DMS79 treated with DMSO at 0.1 percent for 48 hours (cell line): ENCODE data around the gene AFF3.
A peak's percentile ranks its signal among the peaks of the same experiment; 100 is the strongest.
"Not testable (repeated sequence)": the region's sequence is repeated elsewhere in the genome, so short reads cannot be mapped to it uniquely, and the experiment has no call there.

Source experiments
- DNase-seq: peaks from one replicate; lab custom pipeline; 2025; lab: John Stamatoyannopoulos, UW

AFF3 gene

DNA sequence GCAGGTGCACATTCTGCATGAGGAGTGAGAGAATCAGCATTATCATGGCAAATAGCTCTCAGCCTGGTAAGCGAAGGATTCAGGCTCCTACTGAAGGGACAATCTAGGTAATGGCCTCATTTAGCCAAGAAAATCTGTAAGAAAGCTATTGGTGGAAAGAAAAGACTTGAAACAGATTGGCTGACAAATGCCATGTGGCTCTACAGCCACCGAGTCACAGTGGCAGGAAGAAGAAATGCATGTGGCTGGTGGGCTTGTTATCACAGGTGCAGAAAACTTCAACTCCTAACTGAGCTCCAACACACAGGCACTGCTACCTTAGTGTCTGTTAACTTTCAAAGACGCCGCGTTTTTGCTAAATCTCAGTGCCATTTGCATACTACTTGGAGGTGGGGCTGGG lies 592.0 kb downstream of the AFF3 start:
- no peak for DNase-seq

DNA sequence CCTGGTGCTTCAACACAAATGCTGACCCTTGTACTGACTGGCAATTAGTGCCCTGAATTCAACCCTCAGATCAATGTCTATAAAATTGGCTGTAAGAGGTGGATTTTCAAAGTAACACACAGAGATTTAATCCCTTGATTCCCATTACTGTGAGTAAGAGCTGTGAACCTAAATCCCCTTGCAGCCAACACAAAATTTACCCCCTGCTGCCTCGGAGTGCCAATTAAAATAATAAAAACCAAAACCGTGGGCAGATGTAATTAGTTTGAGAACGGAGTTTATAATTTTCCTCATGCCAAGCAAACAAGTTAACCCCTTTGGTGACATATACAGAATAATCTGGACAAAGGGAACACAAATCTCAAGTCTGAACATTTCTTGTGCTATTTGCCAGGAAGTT lies 596.8 kb downstream of the AFF3 start:
- DNase-seq, result peak; percentile 33

DNA sequence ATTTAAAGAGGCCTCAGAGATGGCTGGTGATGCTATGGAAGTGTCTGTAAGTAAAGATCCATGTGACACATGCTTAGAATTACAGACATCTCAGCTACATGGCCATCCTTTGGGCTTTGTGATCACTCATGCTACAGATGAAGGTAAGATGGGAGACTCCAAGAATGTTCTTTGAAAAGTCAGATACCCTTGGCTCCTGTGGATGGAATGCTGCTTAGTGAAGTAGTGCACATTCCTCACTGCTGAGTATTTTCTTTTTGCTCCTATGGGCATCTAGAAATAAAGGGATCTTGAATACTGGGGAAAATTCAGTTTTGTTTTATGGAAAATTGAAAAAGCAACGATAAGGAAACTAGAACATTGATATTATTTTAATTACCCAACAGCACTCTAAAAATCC lies 597.3 kb downstream of the AFF3 start:
- DNase-seq, result peak; percentile 5

DNA sequence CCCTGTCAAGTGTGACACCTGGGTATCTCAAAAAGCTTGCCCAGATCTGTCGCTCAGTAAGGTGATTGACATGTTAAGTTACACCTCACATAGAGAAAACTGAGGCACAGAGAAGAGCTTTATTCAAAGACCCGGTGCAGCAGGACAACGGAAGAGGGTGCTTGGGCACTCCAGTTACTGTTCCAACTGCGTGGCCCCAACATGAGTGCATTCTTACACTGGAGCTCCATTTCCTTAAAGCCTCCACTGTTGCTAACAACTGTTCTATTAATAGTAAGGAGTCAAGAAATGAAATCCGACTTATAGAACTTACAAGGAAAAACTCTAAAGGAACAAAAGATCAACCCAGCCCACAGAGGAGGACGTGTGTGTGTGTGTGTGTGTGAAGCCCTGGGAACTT lies 597.8 kb downstream of the AFF3 start:
- no peak for DNase-seq

DNA sequence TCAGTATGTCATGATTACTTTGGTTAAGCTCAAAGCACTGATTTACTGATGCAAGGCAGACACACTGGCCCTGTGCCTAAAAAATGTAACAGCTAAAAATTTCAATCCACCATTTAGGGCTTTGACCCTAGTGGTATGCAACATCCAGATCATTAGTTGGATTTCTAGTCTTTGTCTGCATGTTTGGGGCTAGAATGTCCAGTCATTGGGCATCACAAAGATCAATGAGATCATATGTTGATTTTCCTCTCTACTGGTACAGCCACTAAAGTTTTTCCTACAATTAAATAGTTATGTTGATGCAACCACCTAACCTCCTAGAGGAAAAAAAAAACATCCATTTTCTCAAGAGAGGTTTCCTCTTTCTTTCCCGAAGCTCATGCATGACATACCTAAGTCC lies 599.1 kb downstream of the AFF3 start:
- DNase-seq, result no peak

- no peak for DNase-seq
Observed at GRCh38 chr2:99537910-99538485, 604.4 kb downstream of the AFF3 start.

- no peak for DNase-seq
Observed at GRCh38 chr2:99524056-99524455, 618.3 kb downstream of the AFF3 start.

DNA sequence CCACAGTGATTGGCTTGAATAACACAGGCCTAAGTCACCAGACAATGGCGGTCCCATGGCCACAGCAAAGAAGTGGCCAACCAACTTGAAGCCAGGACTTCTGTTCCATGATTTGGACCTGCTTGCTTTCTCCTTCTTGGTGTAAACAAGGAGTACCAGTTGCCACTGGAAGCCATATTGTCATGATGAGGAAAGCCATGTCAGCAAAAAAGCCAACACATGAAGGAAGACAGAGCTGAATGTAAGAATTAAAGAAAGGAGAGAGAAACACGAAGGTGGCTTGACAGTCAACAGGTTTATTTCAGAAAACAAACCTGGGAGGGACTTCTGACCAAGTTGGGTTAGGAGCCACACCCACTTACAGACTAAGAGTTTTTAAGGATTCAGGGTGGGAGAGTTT lies 620.2 kb downstream of the AFF3 start:
- DNase-seq, result no peak

DNA sequence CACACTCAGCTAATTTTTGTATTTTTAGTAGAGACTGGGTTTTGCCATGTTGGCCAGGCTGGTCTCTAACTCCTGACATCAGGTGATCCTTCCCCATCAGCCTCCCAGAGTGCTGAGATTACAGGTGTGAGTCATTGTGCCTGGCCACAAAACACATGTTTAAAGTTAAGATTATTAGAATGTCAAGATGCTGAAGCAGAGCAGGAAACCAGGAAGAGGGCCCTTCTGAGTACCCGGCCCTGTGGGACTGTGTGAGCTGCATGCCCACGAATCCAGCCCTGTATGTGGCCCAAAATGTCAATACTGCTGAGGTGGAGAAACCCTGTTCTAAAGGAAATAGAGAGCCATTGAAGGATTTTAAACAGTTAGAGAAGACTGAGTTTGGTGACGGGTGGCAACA lies 621.6 kb downstream of the AFF3 start:
- DNase-seq, result no peak

DNA sequence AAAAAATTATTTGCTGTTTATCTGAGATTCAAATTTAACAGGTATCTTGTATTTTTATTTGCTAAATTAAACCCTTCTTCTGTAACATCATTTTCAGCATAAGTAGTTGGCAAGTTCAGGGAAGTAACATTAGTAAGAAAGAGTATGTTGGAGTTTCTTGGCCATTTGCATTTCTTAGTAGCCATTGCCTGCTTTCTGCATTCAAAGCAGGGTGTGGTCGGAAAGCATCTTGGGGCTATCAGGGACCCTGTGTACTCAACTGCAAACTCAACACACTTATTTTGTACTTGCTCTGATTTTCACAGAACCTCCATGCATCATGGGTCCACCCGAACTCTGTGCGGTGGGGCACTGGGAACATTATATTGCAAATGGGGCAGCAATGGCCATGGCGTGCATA lies 622.2 kb downstream of the AFF3 start:
- DNase-seq, result no peak

DNA sequence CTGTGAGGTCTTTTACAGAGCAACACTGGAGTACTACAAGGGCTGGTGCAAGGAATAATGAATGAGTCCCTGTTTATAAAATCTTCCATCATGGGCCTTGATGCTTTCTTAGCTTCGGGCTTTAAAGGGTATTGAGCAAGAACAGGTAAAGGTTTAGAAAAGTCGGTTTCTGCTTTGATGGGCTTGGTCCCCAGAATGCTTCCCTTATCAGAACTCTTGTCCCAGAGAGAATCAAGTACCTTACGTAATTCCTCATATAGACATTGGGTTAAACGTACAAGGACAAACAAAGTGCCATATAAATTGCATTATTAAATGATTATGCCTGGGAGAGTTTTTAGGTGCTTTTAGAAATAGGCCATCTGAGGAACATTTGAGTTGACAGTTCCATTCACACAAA lies 628.0 kb downstream of the AFF3 start:
- no peak for DNase-seq

DNA sequence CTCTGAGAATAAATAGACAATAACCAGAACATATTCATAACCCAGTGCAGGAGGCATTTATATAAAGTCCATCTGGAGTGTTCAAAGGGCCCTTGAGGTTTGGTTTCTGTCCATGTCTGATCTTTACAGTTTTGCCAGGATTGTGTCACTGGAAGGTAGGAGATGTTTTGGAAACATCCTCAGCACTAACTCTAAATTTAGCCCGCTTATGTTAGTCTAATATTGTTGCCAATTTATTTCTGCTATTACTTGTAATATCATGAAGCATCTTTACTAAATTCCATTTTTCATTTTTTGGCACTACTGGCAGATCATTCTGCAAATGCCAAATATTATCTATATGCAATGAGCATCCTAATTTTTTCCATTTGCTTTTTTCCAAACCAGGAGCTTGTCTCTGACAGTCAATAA lies 630.2 kb downstream of the AFF3 start:
- DNase-seq, result no peak

DNA sequence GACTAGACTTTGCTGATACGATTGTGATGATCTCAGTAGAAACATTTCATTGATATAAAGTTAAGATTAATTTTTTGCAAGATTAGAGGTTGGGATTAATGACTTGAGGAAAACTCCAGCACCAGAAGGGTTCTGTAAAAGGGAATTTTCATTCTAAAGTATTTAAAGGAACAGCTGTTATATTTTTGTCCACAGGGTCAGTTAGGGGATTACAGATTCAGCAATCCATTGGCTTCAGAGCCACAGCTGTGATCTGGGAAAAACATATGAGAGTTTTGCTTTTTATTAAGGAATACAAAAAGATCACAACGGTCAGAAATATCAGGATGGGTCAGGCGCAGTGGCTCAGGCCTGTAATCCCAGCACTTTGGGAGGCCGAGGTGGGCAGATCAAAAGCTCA lies 633.0 kb downstream of the AFF3 start:
- DNase-seq, result no peak

DNA sequence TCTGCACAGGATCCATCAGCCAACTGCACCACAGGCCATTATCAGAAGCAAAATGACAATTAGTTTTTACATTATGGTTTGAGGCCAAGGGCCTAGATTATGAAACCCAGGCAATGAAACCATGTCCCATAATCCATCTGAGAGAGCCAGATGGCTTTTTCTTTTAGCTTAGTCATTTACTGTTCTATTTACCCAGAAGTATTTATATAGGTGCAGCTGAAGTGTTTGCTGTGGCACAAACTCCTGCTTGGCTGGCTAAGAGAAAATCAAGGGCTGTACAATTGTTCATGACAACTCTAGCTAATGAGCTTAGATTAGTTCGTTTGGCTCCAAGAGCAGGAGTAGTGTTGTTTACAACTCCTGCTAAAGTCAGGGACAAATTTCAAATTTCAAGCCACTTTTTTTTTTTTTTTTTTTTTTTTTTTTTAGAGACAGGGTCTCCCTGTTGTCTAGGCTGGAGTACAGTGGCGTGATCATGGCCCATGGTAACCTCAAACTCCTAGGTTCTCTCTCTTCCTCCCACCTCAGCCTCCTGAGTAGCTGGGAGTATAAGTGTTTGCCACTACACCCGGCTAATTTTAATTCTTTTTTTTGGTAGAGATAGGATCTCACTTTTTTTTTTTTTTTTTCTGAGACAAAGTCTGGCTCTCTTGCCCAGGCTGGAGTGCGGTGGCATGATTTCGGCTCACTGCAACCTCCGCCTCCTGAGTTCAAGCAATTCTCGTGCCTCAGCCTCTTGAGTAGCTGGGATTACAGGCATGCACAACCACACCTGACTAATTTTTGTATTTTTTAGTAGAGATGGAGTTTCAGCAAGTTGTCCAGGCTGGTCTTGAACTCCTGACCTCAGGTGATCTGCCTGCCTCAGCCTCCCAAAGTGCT lies 634.2 kb downstream of the AFF3 start:
- peak; percentile 97 for DNase-seq

DNA sequence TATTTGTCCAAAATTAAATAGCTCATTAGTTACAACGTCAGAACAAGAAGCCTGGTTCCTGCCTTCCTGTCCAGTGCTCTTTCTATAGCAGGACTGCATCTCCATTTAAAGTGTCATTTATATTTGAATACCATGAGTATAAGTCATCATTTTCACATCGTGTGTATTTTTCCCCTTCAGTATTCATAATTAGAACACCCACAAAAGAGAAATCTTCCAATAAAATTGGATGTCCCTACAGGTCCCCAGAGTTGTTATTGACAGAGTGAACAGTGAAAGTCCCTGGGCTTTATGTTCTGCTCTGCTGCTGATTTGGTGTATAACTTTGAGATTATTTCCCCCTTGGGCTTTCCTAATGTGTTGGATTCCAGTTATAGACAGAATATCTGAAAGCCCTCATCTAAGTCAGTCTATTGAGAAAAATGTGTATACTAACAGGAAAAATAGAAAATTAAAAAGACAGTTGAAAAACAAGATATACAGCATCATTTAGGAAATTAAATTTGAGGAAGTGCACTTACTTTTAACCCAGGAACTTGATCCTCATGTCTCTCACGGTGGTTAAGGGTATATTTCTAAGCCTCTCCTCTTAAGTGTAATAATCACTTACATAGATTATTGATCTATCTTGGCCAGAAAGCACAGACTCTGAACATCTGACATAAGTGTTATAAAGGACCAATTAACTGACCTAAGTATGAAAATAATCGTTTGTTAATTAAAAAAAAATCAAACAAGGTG lies 637.4 kb downstream of the AFF3 start:
- no peak for DNase-seq

DNA sequence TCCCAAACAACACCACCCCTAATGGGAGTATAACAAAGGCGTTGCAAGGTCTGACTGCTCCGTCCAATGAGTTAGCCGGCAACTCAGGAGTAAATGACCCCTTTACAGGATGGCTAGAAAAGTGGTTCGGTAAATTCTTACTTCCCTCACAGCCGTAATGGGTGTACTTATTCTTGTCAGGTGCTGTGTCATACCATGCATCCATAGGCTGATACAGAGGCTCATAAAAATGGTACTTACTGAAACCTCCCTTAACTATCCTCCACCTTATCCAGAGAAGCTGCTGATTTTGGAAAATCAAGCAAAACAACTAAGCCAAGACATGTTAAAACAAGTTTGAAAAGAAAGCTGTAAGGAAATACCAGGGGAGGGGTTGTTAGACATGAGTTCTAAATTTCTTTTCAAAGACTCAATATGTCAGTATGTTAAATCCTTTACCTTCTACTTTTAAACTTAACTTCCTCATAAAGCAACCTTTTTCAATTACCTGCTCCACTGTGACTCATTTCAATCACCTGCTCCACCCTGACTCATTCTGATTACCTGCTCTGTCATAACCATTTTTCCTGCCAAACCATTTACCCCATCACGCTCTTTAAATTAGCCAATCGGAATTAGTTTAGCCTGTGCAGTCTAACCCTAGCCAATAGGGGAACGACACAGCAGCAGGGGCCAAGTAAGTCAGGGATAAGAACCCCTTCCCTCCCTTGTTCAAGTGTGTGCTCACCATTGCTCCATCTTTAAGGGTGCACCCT lies 638.6 kb downstream of the AFF3 start:
- not testable (repeated sequence) for DNase-seq

- no peak for DNase-seq
Observed at GRCh38 chr2:99496021-99496420, 646.4 kb downstream of the AFF3 start.
